HG03025 (cell line): Measurements from ENCODE around the gene WIZ.

Source experiments
- ATAC-seq: cut with Tn5 transposase; IDR thresholded peaks from one replicate; pipeline ENCODE4 v1.9.1; 2021; ENCODE audit warnings: mild to moderate bottlenecking, moderate library complexity; ENCODE audit not compliant: unreplicated experiment, low FRiP score

Gene WIZ

GRCh38 chr19:15379999-15380647 lies 69.6 kb downstream of the WIZ start:
- ATAC-seq = peak; percentile 21

GRCh38 chr19:15379083-15379998 lies 70.4 kb downstream of the WIZ start, which contains the start of gene AKAP8:
AKAP8 (minus strand) TSS chr19:15379787; CDS start chr19:15379731, 56 bp downstream.
- ATAC-seq = peak; percentile 87

- ATAC-seq = no peak
These were observed 71.1 kb downstream of the WIZ start for GRCh38 chr19:15378534-15379082.

GRCh38 chr19:15374796-15375440 lies 74.8 kb downstream of the WIZ start:
- no peak for ATAC-seq

- no peak for ATAC-seq
These were observed 75.6 kb downstream of the WIZ start for GRCh38 chr19:15374105-15374651.

- ATAC-seq = no peak
These were observed 76.1 kb downstream of the WIZ start for GRCh38 chr19:15373644-15374043.

- no peak for ATAC-seq
These were observed 76.9 kb downstream of the WIZ start for GRCh38 chr19:15372891-15373301.

GRCh38 chr19:15372470-15372869 lies 77.3 kb downstream of the WIZ start:
- no peak for ATAC-seq

- no peak for ATAC-seq
These were observed 77.9 kb downstream of the WIZ start for GRCh38 chr19:15371786-15372380.

GRCh38 chr19:15371119-15371518 lies 78.6 kb downstream of the WIZ start:
- ATAC-seq = no peak
